Stimulated activated CD4-positive, alpha-beta T cell treated with anti-CD3 and anti-CD28 coated beads, Interleukin-4, amount 100 ng/mL, for 48 hours (primary cell): Measurements from ENCODE around the gene ARL5C.
A peak's percentile ranks its signal among the peaks of the same experiment; 100 is the strongest.

Experiments
- DNase-seq, 2 donors: peaks; one replicate each; pipeline ENCODE4 v3.0.0-alpha.2; 2020; ENCODE audit warnings: low read depth in 2 of 2

The ARL5C gene

GRCh38 chr17:39165841-39166349, at the start of gene ARL5C:
TSS of gene ARL5C (minus strand) at chr17:39166161. CDS start at chr17:39165760, 401 bp downstream.
- no peak for DNase-seq

- DNase-seq, result no peak
These were observed 47.9 kb upstream of the ARL5C start for GRCh38 chr17:39213852-39214251.

GRCh38 chr17:39212841-39213480, 47.0 kb upstream of the ARL5C start:
- DNase-seq, result no peak

DNA sequence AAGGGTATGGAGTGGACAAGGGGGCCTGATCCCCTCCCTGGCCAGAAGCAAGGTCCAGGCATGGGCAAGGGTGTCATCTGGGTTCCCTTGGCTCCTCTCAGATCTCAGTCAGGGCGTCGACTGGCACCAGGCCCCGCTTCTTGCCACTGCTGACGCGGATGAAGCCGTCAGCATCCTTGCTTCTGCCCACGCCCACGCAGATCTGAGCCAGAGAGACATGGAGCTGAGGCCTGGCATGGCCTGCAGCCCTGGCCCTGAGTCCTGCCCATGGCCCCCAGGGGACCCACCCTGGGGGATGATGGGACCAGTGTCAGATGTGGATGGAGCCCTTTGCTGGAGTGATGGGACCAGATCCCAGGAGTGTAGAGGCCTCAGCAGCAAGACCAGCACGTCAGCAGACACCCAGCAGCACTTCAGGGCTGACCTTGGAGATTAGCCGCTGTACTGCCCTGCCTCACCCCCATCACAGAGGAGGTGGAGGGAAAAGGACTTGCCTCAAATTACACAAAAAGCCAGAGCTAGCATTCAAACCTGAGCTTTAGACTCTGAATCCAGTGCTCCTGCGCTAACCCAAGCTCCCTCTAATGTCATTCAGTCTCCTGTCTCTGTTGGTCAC, 46.3 kb upstream of the ARL5C start:
- no peak for DNase-seq

GRCh38 chr17:39210093-39210434, 44.1 kb upstream of the ARL5C start:
- DNase-seq, result no peak

DNA sequence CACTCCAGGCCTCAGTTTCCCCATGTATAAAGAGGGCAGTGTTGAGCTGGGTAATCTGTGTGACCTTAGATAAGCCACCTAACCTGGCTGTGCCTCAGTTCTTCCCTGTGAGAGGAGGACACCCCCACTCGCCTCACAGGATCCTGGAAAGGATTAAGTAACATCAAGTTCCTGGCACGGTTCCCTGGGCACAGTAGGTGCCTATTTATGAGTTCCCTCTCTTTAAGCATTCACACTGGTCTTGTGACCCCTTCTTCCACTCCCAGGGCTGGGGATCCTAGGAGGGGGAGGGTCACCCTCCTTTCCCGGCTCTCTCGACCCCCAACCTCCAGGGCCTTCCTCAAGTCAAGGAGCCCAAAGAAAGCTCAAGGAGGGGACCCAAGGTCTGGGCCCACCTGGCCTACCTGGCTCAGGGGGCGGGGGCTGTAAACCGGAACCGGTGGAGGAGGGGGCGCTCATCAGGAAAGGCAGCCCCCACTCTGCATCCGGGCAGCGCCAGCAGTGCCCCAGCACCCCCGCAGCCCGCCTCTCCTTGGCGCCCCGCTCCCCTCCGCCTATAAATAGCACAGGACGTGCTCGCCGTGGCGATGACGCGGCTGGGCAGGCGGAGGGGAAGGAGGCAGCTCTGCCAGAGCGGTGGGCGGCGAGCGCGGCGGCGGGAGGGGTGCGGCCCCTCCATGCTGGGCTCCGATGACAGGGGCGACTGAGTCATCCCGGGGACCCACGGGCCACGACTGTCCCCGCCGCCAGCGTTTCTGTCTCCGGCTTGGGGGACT, 43.5 kb upstream of the ARL5C start:
- DNase-seq, result peak; percentile 52 to 61

DNA sequence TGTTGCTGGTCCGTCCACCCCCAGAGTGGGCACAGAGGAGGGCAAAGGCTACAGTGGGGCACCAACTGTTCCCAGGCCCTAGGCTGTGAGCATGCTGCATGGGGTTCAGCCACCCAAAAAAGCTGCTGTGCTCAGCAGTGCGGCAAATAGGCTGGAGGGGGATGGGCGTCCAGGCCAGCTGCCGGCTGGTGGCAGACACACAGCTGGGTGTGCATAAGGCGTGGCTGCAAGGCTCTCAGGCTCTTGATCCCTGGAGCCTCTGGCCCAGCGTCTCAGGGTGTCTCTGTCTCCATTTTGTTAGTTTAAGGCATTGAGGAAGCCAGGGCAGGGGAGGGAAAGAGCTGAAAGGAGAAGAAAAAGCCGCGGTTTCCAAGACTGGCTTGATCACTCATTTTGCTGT, 42.9 kb upstream of the ARL5C start:
- DNase-seq, result no peak

DNA sequence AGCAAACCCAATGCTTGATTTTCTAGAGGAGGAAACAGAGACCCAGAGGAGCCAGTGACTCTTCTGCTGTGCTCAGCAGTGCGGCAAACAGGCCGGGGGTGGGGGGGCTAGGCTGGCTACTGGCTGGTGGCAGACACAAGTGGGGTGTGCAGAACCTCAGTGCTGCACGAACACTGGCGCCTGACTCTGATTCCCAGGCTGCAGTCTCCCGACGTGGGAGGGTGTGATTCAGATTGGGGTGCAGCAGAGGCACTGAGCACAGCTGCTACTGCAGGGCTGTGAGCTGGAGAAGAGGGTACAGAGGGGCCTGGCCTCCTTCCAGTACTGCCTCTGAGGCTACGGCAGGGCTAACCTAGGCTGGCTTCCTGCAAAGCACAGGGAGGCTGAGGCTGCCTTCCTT, 42.2 kb upstream of the ARL5C start:
- DNase-seq, result no peak

DNA sequence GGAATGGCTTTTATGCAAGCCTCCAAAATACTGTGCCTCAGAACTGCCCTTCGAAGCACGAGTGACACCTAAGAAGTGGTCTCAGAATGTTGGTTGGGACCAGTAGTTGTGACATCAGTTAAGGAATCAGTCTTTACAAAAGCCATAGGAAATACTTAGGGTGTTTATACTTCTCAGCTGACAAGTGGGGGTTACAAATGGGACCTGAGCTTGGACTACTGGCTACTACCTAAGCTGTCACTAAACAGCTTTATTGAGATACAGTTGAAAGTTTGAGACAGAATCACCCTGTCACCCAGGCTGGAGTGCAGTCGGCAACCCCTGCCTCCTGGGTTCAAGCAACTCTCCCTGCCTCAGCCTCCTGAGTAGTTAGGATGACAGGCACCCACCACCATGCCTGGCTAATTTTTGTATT, 39.2 kb upstream of the ARL5C start:
- no peak for DNase-seq

GRCh38 chr17:39204245-39204644, 38.3 kb upstream of the ARL5C start:
- DNase-seq, result no peak

DNA sequence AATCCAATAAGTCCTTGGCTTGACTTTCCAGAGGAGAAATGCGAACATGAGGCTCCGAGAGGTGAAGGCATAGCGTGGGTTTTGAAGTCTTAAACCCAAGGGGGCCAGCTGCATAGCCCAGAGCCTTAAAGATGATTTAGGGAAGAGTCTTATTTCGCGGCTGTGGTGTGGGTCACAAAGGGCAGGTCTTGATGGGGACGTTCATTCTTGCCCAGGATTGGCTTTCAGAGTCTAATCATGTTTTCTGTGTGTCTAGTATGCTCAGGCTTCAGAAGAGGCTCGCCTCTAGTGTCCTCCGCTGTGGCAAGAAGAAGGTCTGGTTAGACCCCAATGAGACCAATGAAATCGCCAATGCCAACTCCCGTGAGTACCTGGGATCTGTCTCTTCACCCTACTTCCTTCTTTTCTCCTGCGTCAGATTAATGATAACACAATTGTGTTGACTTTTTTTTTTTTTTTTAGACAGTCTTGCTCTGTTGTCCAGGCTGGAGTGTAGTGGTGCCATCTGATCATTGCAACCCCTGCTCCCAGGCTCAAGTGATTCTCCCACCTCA, 35.1 kb upstream of the ARL5C start:
- no peak for DNase-seq

- DNase-seq, result peak; percentile 68 to 75
These were observed 34.3 kb upstream of the ARL5C start, which contains the start of gene RPL19 for GRCh38 chr17:39200070-39200879. TSS of gene RPL19 (plus strand) at chr17:39200283. CDS start at chr17:39200345, 62 bp downstream.

- peak; percentile 79 to 88 for DNase-seq
These were observed 33.8 kb upstream of the ARL5C start for GRCh38 chr17:39199820-39200069.

DNA sequence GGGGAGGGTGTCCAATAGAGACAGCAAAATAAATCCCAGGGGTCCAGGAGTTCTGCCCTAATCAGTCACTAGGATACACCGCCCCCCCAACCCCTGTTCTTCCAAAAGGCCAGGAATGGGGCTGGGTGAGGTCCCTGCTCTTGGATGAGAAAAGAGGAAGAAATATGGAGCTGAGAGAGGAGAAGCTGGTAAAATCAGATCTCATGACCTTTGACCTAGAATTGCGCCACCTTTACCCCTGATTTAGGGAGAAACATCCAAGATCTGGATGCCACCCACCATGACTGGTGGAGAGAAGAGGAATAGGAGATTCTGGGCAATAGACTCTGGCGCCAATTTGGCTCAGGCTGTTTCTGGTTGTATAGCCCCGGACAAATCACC, 32.2 kb upstream of the ARL5C start:
- no peak for DNase-seq

DNA sequence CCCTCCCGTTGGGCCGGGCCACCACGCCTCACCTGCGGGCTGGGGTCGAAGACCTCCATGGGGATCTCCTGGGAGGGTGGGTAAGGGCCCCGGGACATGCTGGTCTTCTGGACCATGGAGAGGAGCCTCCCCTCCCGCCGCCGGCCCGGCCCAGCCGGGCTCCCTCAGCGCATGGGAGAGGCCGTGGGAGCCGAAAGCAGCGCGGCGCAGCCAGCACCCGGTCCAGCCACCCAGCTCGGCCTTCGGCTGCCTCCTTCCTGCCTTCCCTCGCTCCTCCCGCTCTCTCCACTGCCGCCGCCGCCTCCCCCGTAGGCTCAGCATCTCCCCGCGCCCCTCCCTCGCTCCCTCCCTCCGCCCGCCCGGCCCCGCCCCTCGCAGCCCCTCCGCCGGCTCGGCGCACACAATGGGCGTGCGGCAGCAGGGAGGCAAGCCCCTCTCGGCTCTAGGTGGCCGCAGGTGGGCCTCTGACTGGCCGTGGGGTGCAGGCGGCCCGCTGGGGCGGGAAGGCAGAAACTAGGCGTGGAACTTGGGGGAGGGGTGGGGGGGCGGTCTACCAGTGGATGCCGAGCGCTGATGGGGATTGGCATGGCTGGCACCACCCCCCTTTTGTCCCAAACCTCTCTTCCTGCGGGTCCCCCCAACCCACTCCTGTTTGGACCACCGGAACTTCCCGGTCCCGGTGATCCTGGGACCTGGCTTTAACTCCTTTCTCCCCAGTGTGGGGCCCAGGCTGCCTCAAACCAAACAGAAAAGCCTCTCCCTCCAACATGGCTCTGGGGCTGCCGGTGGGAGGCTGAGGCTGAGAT, 31.6 kb upstream of the ARL5C start, which contains the start of gene CACNB1:
Gene CACNB1 (minus strand): TSS at position 290 of the 806 bp plus-strand sequence. CDS start 174 bp downstream, at position 116.
- DNase-seq, result peak; percentile 55 to 80

DNA sequence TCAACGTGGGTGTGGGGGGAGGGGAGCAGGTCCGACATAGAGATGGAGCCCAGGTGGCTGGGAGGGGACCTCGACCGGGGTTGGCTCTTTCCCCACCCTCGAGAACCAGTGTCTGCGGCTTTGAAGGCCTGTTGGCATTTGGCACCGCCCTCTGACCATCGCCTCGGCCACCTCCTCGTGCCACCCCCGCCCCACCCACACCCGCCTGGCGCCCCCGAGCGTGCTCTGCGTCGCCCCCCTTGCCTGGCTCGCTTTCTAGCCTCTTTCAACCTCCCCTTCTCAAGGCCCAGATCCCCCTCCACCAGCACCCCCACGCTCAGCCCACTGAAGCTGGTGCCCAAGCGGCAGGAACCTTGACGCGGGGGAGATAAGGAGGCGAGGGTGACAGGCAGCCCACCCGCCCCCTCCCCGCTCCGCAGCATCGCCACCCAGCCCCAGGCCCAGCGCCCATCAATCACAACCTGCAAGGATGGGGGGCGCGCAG, 30.9 kb upstream of the ARL5C start:
- DNase-seq, result no peak

DNA sequence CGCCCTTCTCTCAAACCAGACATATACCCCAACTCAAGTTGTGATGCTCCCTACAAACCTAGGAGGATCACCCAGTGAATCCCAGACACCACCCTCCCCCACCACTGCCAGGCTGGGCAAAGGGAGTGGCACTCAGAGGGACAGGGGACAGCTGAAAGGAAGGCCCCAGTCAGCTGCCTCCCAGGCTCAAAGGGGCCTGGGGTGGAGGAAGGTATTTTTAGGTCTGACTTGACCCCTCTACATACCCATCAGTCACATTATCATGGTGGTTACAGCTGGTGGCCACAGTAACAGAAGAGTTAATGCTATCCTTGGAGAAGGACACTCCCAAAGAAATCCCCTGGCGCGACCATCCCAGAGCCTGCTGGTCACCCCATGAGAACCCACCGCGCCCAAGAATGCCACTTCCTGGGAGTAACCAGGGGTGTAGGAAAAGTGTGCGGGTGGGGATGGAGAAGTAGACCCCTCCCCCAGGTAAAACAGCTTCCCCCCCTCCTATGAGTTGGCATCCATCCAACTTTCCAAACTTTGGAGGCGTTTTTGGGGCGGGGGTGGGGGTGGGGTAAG, 30.4 kb upstream of the ARL5C start:
- no peak for DNase-seq

DNA sequence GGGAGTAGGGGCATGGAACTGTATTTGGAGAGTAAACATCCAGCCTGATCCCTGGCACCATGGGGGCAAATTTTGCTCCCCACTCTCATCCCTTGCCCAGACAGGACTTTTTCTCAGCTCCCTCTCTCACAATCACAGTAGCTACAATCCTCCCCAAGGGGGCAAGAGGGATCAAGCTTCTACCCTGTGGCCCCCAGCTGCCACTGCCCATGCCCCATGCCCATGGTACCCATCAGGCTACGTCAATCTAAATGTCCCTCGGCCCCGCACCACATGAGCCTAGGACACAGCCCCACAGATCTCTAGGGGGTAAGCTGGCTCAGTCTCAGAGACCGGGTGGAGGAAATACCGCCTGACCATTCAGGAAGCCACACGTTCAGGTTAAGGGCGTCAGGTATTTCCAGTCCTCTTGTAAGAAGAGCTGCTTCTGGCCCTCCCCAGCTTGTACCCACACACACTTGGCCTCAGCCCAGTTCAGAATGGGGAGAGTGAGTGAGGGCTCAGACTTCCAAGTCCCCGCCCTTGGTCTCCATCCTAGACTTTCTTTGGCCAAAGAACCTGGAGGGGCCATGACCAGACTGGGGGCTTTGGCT, 29.7 kb upstream of the ARL5C start:
- no peak for DNase-seq

DNA sequence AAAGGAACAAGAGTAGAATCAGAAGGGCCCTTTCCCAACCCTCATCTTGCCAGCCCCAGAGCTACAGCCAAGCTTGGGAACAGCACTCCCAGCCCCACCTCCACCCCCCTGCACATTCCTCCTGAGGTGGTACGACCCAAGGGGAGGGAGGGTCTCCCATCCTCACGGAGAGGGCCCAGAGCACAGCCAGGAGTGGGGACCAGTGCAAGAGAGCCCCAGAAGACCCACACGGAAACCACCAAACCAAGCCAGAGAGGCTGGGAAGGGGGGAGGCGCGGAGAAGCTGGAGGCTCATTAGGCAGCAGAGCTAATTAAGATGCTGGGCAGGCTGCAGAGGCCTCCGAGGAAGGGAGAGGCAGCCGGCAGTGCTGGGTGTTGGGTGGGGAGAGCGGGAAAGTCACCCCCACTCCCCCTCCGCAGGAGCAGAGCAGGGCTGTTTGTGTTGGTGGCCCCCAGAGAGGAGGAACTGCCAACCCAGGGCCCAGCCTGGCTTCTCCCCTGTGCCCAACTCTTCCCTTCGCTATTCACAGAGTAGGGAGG, 29.1 kb upstream of the ARL5C start:
- no peak for DNase-seq
